ENCODE data around the gene AGO3.
A peak's percentile ranks its signal among the peaks of the same experiment; 100 is the strongest.

Gene AGO3

DNA sequence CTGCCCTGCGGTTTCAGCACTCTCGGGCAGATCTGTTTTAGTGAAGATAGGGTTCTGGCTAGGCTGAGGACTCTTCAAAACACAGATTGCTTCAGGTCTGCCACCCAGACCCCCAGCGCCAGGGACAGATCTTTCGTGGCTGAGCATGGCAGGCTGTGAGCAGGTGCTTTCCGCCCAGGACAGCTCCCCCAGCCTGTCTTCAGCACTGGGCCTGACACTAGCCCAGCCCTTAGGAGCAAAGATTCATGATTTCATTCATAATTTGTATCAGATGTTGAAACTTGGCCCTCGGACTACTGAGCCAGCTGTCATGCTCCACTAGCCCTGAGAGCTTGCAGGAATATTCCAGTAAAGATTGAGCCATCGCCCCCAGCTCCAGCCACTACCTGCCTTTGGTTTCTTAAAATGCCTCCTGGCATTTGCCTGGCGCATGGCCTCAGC is 163.7 kb downstream of the AGO3 start:
- no peak for DNase-seq (ENCODE audit: low read depth in 4 of 4, low spot score in 1 of 4)

DNA sequence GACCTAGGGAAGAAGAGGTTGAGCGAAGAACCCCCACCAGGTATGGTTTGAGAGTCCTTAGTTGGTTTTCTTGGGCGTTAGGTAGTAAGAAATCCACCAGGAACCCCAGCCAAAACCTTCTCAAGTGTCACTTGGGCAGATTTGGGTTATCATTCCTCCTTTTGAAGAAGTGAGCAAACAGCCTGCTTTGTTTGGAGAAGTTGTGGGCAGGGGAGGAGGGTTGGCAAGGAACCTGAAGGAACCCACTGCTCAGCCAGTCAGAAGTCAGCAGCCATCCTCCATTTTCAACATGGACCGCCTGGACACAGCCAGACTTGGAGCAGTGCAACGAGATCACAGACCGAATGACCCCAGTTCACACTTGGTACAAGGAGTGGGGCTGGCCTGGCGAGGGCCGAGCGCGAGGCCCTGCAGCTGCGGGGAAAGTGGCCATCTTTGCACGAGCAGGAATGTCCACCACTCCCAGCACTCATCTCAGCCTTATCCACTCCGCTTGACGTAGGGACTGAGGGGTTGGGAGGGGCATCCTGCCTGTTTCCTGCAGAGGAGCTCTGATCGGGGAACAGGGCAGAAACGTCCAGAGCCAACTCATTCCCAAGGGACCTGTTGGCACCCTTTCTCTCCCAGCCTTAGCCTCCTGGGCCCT is 165.0 kb downstream of the AGO3 start:
- no peak for DNase-seq (ENCODE audit: low read depth in 4 of 4, low spot score in 1 of 4)

DNA sequence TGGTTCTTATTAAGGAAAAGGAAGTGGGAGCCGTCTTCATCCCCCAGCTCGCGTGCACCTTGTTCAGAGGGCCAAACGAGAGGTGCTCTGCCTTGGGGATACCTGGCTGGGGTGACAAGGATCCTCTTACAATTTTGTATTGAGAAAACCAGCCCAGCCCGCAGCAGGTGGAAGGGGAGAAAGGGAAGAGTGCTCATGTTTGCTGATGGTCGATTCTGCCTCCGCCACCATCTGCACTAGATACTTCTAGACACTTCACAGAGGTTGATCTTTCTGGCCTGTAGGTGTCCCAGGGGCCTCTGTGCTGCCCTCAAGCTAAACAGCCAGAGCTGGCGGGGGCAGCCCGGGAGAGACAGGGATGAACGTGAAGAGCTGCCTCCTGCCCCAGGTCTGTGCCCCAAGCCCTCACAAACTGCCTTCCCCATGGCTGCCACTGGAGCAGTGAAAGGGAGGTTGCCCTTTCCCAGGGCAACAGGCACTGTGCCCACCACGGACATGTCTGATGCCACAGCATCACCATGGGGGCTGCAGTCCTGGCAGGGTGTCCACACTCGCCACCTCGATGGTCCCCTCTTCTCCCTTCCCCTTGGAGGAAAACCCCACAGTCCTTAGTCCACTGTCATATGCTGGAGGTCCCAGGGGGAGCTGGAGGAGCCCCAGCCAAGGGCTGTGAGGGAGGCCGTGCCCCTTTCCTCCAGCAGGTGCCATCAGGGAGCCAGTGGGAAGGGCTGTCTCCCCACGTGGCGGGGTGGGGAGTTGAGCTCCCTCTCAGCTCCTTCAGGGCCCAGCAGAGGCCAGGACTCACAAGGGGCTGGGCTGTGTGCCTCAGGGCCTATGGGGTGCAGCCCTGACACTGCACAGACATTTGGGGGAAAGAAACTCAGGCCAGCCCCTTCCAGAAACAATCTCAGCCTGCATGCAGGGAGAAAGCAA is 165.9 kb downstream of the AGO3 start:
- no peak for DNase-seq (ENCODE audit: low read depth in 4 of 4, low spot score in 1 of 4)

DNA sequence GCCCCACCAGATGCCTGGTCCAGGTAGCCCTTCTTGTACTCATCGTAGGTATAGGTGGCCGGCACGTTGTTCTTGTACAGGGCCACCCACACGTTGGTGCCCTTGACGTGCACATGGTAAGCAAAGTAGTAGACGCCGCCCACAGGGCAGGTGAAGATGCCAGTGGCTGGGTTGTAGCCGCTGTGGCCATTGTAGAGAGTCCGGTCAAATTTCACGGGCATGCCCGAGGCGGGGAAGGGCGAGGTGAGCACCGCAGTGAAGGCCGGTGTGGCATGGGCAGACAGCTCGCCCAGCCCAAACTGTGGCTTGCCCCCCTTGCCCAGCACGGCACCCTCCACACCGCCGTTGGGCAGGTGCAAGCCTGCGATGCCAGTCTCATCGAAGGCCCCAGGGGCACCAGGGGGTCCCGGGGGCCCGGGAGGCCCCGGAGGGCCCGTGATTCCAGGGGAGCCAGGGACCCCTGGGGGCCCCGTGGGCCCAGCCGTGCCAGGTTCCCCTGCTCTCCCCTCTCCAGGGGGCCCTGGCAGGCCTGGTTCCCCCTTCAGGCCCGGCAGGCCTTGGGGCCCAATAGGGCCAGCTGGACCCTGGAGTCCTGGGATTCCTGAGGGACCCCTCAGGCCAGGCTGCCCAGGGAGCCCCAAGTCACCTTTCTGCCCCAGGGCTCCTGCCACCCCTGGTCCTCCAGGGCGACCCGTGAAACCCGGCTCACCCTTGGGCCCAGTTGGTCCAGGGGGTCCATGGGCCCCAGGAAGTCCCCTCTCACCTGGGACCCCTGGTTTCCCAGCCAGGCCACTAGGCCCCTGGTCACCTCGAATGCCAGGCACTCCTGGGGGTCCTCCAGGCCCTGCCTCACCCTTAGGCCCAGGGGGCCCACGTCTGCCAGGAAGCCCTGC is 167.0 kb downstream of the AGO3 start:
- no peak for DNase-seq (ENCODE audit: low read depth in 4 of 4, low spot score in 1 of 4)

DNA sequence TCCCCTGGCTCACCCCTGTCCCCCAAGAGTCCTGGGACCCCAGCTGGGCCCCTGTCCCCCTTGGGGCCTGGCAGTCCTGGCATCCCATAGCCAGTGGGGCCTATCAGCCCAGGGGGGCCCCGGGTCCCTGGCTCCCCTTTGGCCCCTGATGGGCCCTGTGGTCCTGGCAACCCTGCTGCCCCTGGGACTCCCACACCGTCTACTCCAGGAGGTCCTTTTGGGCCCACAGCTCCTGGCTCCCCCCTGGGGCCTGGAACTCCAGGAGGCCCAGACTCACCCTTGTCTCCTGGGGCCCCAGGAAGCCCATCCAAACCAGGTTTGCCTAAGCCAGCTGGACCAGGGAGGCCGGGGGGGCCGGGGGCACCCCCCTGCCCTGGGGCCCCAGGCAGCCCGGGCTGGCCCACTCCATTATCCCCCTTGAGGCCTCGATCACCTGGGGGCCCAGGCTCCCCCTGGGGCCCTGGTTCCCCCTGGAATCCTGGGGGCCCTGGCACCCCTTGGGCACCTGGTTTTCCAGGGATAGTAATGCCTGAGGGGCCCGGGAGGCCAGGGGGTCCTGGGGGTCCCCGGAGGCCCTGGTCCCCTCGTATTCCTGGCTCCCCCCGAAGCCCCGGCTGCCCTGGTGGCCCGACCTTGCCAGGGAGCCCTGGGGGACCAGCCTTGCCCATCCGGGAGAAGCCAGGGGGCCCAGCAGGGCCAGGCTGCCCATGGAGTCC is 167.9 kb downstream of the AGO3 start:
- no peak for DNase-seq (ENCODE audit: low read depth in 4 of 4, low spot score in 1 of 4)

DNA sequence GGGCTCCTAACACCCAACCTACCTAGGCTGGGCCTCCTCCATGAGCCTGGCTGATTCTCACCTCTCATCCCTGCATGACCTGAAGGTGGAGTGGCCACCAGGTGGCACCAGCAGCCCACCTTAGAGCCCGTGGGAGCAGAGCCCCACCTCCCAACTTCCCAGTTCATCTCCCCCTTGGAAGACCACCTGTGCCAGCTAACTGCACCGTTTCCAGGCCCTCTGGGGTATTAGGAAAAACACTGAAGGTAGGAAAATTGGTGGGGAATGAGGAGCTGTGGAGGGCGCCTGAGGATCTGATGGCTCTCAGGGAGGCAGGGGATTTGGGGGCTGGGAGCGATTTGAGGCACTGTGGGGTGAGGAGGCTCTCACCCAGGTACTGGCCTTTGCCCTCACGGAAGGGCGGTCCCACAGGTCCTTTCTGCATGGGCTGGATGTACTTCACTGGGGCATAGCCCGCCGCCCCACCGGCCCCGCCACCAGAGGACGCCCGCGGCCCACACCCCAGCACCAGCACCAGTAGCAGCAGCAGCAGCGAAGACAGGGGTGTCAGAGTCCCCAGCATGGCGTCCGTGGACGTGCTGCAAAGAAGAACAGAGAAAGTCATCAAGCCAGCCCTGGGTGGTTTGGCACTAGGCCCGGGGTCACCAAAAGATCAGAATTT is 168.9 kb downstream of the AGO3 start:
- DNase-seq (ENCODE audit: low read depth in 4 of 4, low spot score in 1 of 4): peak; percentile 48 to 61 (median 57)

DNA sequence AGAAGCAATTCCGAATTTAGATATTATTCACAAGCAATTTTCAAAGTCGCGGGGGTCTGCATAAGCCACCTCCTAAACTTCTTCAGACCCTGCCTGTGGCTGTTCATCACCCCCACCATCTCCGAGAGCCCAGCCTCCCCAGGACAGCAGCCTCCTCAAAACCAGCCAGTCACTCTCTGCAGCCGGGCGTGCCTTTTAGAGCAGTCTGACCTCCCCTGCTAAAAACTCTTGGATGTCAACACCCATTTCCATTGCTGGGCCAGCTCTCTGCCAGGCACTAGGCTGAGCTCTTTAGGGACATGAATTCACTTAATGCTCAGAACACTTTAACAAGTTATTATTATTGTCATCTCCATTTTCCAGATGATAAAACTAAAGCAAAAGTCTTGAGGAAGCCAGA is 169.5 kb downstream of the AGO3 start:
- DNase-seq (ENCODE audit: low read depth in 4 of 4, low spot score in 1 of 4): no peak

DNA sequence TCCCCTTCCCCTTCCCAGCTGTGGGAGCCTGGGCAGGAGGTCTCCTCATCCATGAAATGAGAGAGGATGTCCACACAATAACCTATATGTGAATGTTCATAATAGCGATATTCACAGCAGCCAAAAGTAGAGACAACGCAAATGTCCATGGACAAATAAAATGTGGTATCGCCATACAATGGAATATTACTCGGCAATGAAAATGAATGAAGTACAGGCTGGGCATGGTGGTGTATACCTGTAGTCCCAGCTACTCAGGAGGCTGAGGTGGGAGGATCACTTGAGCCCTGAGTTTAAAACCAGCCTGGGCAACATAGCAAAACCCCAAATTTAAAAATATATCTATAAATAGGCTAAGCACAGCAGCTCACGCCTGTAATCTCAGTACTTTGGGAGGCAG is 170.6 kb downstream of the AGO3 start:
- no peak for DNase-seq (ENCODE audit: low read depth in 4 of 4, low spot score in 1 of 4)

DNA sequence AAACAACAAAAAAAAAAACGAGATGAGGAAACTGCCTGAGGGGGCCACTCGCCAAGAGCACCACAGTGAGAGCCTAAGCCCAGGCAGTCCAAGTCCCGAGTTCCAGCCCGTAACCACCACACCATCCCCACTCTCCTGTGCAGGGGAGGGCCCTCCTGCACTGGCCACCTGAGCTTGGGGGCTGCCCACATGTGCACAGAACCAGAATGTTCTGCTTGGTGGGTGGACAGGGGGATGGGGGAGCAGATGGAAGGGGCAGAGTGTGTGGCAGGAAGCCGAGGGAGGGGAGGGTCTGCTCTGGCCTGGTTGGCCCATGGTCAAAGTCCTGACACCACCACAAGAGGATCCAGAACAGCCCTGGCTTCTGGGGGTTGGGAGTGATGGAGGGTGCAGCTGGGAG is 175.4 kb downstream of the AGO3 start:
- no peak for DNase-seq (ENCODE audit: low read depth in 4 of 4, low spot score in 1 of 4)

DNA sequence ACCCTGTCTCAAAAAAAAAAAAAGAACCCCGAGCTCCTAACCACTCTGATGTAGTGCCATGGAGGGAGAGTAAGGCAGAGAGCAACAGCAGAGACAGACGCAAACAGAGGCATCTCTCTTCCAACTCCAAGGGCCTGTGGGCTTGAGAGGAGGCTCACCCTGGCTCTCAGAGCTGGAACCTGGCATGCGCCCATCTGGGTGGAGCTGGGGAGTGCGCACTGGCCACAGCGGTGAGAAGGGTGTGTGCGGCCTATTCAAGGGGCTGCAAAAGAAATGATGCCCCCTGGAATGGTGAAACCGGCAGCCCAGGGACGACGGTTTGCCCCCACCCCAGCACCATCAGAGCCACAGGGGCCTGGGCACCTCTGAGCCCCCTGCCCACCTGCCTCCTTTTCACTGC is 176.5 kb downstream of the AGO3 start:
- DNase-seq (ENCODE audit: low read depth in 4 of 4, low spot score in 1 of 4): no peak

DNA sequence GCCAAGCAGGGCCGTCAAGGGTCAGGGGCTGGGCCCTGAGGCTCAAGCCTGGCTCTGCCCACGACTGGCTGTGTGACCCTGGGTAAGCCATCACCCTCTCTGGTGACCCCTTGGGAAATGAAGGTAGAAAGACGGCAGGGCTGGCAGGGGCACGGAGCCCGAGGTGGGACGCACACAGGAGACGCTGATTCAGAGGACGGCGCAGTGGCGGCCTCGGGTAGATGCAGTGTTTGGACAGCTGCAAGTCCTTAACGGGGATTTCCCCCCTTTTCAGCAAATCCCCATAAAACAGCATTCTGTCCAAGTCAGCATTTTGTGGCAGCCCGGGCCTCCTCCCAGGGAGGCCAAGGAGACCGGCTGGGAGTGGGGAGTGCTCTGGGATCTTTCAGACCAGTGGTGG is 177.4 kb downstream of the AGO3 start:
- no peak for DNase-seq (ENCODE audit: low read depth in 4 of 4, low spot score in 1 of 4)

DNA sequence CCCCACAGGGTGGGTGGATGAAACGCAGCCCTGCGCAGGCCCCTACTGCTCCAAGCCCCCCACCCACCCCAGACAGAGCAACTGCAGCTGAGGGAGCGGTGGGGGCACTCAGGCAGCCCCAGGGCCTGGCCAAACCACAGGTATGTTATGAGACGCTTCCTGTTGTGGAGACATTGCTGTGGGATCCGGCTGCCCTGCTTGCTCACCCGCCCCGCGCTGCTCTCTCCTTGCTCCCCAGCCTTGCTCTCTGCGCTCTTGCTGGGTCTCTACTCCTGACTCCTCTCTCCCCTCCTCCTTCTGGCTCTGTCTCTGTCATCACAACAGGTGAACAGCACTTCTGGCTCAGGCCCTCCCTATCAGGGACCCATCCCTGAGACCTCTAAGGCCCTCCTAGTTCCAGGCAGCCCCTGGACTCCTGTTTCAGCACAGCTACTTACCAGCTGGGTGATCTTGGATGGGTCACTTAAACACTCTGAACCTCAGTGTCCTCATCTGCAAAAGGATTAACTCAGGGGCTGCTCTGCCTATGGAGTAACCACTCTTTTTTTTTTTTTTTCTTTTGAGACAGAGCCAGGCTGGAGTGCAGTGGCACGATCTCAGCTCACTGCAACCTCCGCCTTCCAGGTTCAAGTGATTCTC is 178.3 kb downstream of the AGO3 start:
- DNase-seq (ENCODE audit: low read depth in 4 of 4, low spot score in 1 of 4): no peak

DNA sequence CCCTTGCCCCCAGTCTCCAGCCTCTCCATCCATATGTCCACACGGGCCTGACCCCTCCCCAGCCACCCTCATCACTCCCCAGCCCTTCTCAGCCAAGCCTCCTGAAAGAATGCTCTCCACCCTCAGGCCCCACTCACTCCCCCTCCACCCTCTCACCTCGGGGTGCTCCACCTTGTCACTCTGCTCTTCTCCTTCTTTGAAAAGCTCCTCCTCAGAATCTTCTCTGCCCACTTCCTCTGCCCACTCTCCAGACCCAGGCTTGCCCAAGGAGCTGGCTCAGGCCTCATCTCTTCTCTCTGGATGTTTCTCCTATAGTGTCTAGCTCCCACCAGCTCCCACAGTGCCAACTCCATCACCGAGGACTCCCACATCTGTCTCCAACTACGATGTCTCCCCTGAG is 180.2 kb downstream of the AGO3 start:
- no peak for DNase-seq (ENCODE audit: low read depth in 4 of 4, low spot score in 1 of 4)

DNA sequence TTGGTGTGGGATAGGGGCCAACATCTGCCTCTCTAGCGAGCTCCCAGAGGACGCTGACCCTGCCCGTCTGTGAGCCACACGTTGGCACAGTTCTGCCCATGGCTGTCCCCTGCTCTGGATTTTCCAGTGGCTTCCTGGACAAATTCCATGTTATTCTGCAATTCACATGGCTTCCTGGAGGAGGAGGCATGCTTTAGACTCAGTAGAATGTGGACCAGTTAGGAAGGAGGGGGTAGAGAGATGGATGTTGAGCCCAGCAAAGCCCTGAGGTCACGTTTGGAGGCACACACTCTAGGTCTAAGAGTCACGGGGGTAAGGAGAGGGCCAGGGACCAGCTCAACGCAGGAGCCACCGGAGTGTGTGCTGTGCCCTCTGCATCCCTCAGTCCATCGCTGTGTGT is 181.9 kb downstream of the AGO3 start:
- DNase-seq (ENCODE audit: low read depth in 4 of 4, low spot score in 1 of 4): no peak

DNA sequence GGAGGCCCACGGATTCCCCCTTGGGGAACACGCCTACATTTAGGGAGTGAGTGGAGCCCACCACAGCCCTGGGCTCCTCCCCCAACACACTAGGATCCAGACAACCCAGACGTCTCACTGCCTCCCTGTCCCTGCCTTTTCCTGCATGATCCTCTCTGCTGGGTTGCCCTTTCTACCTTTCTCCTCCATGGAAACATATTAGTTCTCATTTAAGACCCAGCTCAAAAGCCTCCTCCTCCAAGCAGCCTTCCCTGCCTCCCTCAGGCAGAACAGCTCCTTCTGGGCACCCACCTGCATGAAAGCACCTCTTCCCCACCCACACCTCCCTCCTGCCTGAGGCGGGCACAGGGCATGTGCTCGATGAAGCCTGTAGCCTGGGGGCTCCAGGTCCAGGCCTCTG is 183.5 kb downstream of the AGO3 start:
- no peak for DNase-seq (ENCODE audit: low read depth in 4 of 4, low spot score in 1 of 4)

DNA sequence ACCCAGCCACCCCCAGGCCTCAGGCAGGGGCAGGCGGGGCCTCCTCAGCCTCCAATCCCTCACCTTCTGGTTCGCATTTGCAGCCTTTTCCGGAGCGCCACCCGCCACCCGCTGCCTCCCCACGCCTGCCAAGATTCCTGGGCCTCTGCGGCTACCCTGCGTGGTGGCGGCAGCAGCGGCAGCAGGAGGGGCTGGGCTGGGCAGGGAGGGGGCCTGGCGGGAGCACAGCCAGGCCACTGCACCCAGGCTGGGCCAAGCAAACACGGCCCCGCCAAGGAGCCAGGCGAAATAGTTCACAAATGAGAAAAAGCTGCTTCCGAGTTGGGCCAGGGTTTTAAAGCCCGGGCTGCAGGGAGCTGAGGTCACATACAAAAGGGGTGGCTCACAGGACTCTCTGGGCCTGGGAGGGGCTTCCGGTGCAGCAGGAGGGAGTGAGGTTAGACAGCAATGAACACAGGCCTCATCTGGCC is 184.3 kb downstream of the AGO3 start:
- DNase-seq (ENCODE audit: low read depth in 4 of 4, low spot score in 1 of 4): no peak

DNA sequence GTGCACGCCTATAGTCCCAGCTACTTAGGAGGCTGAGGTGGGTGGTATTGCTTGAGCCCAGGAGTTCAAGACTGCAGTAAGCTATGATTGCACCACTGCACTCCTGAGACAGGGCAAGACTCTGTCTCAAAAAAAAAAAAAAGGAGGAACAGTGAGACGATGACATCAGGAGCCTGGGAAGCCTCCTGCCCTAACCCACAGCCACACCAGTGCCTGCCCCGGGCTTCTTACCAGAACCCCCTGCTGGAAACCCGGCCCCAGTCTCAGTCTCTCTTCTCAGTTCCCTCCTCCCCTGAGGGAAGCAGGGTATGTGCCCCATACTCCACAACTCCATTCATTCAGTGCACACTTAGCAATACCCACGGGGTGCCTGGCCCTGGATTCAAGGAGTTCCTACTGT is 185.0 kb downstream of the AGO3 start:
- DNase-seq (ENCODE audit: low read depth in 4 of 4, low spot score in 1 of 4): no peak

DNA sequence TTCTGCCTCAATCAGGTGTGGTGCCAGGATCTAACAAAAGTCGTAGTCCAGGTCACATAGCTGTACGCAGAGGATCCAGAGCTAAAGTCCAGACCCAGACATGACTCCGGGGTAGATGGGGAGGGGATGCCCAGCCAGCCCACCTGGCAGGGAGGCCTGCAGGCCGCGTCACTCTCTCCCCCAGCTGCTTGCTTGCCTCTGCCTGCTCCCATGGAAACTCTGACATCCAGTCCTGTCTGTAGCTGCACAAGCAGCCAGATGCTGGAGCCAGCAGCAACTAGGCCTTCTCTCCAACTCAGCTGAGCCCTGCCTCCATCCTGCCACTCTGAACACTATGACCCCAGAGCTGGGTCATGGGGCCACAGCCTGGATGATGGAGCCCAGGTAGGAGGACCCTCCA is 186.0 kb downstream of the AGO3 start:
- no peak for DNase-seq (ENCODE audit: low read depth in 4 of 4, low spot score in 1 of 4)

DNA sequence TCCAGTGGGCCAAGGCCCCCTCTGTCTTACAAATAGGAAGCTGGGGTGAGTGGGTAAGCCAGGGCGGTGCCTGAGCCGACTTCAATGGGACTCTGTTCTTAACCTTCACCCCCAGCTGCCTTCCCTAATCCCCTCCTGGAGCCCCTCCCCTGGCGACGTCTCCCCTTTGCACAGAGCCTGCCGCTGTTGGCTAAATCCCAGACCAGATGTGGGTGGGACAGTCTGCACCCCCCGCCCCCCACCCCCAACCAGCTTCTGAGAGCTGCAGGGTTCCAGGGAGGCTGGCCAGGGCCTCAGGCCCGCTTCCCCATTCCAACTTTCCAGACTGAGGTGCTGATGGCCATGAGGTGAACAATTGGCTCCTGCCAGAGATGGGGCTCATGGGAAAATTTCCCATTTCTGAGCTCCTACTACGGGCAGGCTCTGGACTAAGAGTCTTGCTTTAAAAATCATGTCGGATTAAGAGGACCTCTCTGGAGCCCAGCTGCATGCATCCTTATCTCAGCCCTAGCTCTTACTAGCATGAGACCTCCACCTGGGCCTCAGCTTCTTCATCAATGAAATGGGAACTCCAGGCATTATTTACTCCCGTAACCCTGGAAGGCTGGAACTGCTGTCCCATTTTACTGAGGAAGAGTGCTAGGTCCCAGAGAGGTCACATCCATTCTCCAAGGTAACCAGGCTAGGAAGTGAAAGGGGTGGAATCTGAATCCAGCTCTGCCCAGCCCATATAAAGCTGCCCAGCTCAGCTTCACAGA is 187.7 kb downstream of the AGO3 start:
- no peak for DNase-seq (ENCODE audit: low read depth in 4 of 4, low spot score in 1 of 4)
